Activated B cell treated with CpG ODN at 0.5 μM for 24 hours (primary cell): Measurements from ENCODE around the gene PEX12. TPM values are rescaled to one million over a fixed set of nuclear protein-coding genes. Genes with fewer than 3 reads are reported as not detected.

Experiments
- ATAC-seq: fragments of 200-7000 bp; cut with Tn5 transposase; one replicate; pipeline ENCODE4 v1.10.0; 2021; ENCODE audit warnings: low read depth, mild to moderate bottlenecking, moderate library complexity
- CTCF ChIA-PET: fragments of 350-600 bp; sonication (Branson Sonifier 250); formaldehyde crosslinking; loops from one replicate; lab custom pipeline; 2021; ENCODE audit warnings: antibody characterized with exemption; lab: Charles Lee
- POLR2A ChIA-PET: fragments of 350-600 bp; sonication (Branson Sonifier 250); formaldehyde crosslinking; loops from one replicate; lab custom pipeline; 2021; ENCODE audit warnings: antibody characterized with exemption; lab: Charles Lee
- DNase-seq: peaks from one replicate; pipeline ENCODE4 v3.0.0; 2022
- H3K27ac Mint-ChIP-seq: one replicate; pipeline ENCODE4 v1.8.0; 2020; ENCODE audit warnings: mixed read lengths
- H3K27me3 Mint-ChIP-seq: one replicate; pipeline ENCODE4 v1.8.0; 2021; ENCODE audit warnings: mixed read lengths
- H3K36me3 Mint-ChIP-seq: one replicate; pipeline ENCODE4 v1.8.0; 2021; ENCODE audit warnings: low read depth, mixed read lengths
- H3K4me1 Mint-ChIP-seq: one replicate; pipeline ENCODE4 v1.8.0; 2021; ENCODE audit warnings: mixed read lengths
- H3K4me3 Mint-ChIP-seq: one replicate; pipeline ENCODE4 v1.8.0; 2020; ENCODE audit warnings: mild to moderate bottlenecking, mixed read lengths
- H3K9me3 Mint-ChIP-seq: one replicate; pipeline ENCODE4 v1.8.0; 2020; ENCODE audit warnings: mixed read lengths
- intact Hi-C: fragments of 100-400 bp; cut with micrococcal nuclease; formaldehyde crosslinking; loops from one replicate; pipeline ENCODE4 v1.15.1; 2024
- total RNA-seq: library from RNA; stranded (reverse); gene quantifications from 2 replicates; pipeline ENCODE4 v1.2.3, GENCODE V29; 2022
- TF ChIP-seq, protein P1 (sequence below): fragments of 200-600 bp; IDR thresholded peaks from one replicate; pipeline ENCODE4 v1.8.0; 2022; ENCODE audit warnings: antibody characterized with exemption, mild to moderate bottlenecking

PEX12 gene
- total RNA-seq, 1 donor from 2014 or later, result 4.8 TPM

DNA sequence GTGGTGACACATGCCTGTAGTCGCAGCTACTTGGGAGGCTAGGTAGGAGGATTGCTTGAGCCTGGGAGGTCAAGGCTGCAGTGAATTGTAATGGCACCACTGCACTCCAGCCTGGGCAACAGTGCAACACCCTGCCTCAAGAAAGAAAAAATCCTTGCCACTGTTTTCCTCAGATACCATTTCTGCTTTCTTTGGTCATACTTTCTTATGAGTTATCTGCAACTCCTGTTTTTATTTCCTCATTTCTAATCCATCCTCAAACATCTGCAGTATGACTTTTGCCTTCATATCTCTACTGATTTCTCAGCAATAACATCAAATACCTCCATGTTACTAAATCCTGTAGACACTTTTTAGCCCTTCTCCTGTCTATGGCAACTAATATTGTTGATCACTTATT is 5.7 kb upstream of the PEX12 start:
- H3K4me3 Mint-ChIP-seq, result no peak overlapping the region
- POLR2A ChIA-PET, result no interaction called here
- H3K4me1 Mint-ChIP-seq, result peaks cover 29% of the 10 kb centered on the region
- DNase-seq (no peak), ATAC-seq (no peak)
- intact Hi-C loops, result loop anchor here (10.0 kb wide), 1 partner anchor 961 kb away; the partner anchor contains the start of gene GGNBP2
- peaks cover 5% of the 10 kb centered on the region for H3K27me3 Mint-ChIP-seq
- TF ChIP-seq, protein P1, sequence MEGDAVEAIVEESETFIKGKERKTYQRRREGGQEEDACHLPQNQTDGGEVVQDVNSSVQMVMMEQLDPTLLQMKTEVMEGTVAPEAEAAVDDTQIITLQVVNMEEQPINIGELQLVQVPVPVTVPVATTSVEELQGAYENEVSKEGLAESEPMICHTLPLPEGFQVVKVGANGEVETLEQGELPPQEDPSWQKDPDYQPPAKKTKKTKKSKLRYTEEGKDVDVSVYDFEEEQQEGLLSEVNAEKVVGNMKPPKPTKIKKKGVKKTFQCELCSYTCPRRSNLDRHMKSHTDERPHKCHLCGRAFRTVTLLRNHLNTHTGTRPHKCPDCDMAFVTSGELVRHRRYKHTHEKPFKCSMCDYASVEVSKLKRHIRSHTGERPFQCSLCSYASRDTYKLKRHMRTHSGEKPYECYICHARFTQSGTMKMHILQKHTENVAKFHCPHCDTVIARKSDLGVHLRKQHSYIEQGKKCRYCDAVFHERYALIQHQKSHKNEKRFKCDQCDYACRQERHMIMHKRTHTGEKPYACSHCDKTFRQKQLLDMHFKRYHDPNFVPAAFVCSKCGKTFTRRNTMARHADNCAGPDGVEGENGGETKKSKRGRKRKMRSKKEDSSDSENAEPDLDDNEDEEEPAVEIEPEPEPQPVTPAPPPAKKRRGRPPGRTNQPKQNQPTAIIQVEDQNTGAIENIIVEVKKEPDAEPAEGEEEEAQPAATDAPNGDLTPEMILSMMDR, result no peak
- H3K36me3 Mint-ChIP-seq, result peaks cover 8% of the 10 kb centered on the region
- CTCF ChIA-PET, result no interaction called here
- no peak overlapping the region for H3K27ac Mint-ChIP-seq
- no peaks in the 10 kb centered on the region for H3K9me3 Mint-ChIP-seq

- peaks cover 26% of the 10 kb centered on the region for H3K4me1 Mint-ChIP-seq
- intact Hi-C loops, result loop anchor here (1.0 to 5.0 kb wide), 5 partner anchors 8 to 437 kb away; partner anchors contain the start of genes AP2B1, NLE1 and SLFN5
- DNase-seq, result no peak
- H3K4me3 Mint-ChIP-seq, result peak overlapping the region; percentile 96
- H3K36me3 Mint-ChIP-seq, result peaks cover 30% of the 10 kb centered on the region
- no peaks in the 10 kb centered on the region for H3K9me3 Mint-ChIP-seq
- TF ChIP-seq, protein P1, result no peak
- POLR2A ChIA-PET, result interaction anchor here (0.6 to 4.5 kb wide), 23 partner anchors 9 to 970 kb away, joined by 3 to 96 read pairs (median 5); partner anchors contain the start of genes AP2B1, CCT6B, LIG3 and NLE1
- peak overlapping the region; percentile 98 for H3K27ac Mint-ChIP-seq
- no peaks in the 10 kb centered on the region for H3K27me3 Mint-ChIP-seq
- ATAC-seq, result no peak
- CTCF ChIA-PET, result interaction anchor here (0.8 to 2.0 kb wide), 7 partner anchors 8 to 266 kb away, joined by 3 to 7 read pairs (median 3); partner anchors contain the start of genes AP2B1 and TAF15
These were observed 610 bp upstream of the PEX12 start for GRCh38 chr17:35578929-35579432.

GRCh38 chr17:35577830-35578196 is 558 bp downstream of the PEX12 start:
- H3K4me1 Mint-ChIP-seq, result peaks cover 26% of the 10 kb centered on the region
- DNase-seq, result no peak
- CTCF ChIA-PET, result interaction anchor here (1.0 to 1.3 kb wide), 4 partner anchors 10 to 265 kb away, joined by 3 to 4 read pairs (median 3); partner anchors contain the start of gene TAF15
- H3K36me3 Mint-ChIP-seq, result peaks cover 32% of the 10 kb centered on the region
- H3K4me3 Mint-ChIP-seq, result peak overlapping the region; percentile 96
- no peak for ATAC-seq
- POLR2A ChIA-PET, result interaction anchor here (0.9 to 4.5 kb wide), 15 partner anchors 10 to 616 kb away, joined by 3 to 96 read pairs (median 7); partner anchors contain the start of genes AP2B1, CCT6B, LIG3 and SLFN13
- peak overlapping the region; percentile 98 for H3K27ac Mint-ChIP-seq
- TF ChIP-seq, protein P1, result no peak
- intact Hi-C loops, result loop anchor here (1.0 to 5.0 kb wide), 5 partner anchors 9 to 436 kb away; partner anchors contain the start of genes AP2B1, NLE1 and SLFN5
- no peaks in the 10 kb centered on the region for H3K9me3 Mint-ChIP-seq
- H3K27me3 Mint-ChIP-seq, result no peaks in the 10 kb centered on the region

GRCh38 chr17:35575759-35576158 is 2.6 kb downstream of the PEX12 start:
- H3K4me3 Mint-ChIP-seq, result no peak overlapping the region
- H3K4me1 Mint-ChIP-seq, result peaks cover 26% of the 10 kb centered on the region
- ChIA-PET POLR2A (interaction anchor here (1.5 to 4.5 kb wide), 3 partner anchors 8 to 35 kb away, joined by 5 to 96 read pairs (median 49); partner anchors contain the start of gene AP2B1), CTCF (no interaction called here)
- TF ChIP-seq, protein P1, result no peak
- peaks cover 34% of the 10 kb centered on the region for H3K36me3 Mint-ChIP-seq
- no peak overlapping the region for H3K27ac Mint-ChIP-seq
- H3K27me3 Mint-ChIP-seq, result no peaks in the 10 kb centered on the region
- no peaks in the 10 kb centered on the region for H3K9me3 Mint-ChIP-seq
- intact Hi-C loops, result loop anchor here (5.0 kb wide), 1 partner anchor 433 kb away; the partner anchor contains the start of gene NLE1
- DNase-seq (no peak), ATAC-seq (no peak)

DNA sequence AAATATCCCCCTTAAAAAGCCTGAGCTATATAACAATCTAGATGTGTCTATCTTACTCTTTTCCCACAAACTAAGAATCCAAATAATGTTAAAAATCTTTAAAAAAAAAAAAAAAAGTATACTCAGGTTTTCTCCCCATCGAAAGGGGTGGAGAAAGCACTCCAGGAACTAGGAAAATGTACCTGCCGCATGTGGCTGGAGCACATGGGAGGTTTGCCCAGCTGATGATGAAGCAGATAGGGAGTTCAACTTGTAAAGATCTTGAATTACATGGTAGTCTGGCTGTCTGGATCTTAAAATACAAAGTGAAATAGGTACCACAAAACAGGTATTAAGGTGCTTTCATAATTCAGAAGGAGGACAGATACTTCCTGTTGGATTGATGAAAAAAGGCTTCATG is 9.0 kb downstream of the PEX12 start:
- POLR2A ChIA-PET, result interaction anchor here (0.6 to 3.8 kb wide), 2 partner anchors 8 to 159 kb away, joined by 3 to 49 read pairs; partner anchors contain the start of gene PEX12
- ATAC-seq (no peak), DNase-seq (no peak)
- Mint-ChIP-seq H3K36me3 (peaks cover 14% of the 10 kb centered on the region), H3K9me3 (no peaks in the 10 kb centered on the region), H3K27me3 (no peaks in the 10 kb centered on the region), H3K4me3 (peak overlapping the region; percentile 49), H3K4me1 (peaks cover 25% of the 10 kb centered on the region), H3K27ac (no peak overlapping the region)
- TF ChIP-seq, protein P1, result no peak
- CTCF ChIA-PET, result no interaction called here
- intact Hi-C loops, result no loop called here
